Fibroblast of skin of left biceps (primary cell): ENCODE measurements around the gene MTHFD2L.

ENCODE experiments used
- DNase-seq, 2 experiments: peaks; one replicate each; pipeline ENCODE4 v3.0.0-alpha.2; 2013; ENCODE audit warnings: low read depth in 2 of 2

The MTHFD2L gene

DNA sequence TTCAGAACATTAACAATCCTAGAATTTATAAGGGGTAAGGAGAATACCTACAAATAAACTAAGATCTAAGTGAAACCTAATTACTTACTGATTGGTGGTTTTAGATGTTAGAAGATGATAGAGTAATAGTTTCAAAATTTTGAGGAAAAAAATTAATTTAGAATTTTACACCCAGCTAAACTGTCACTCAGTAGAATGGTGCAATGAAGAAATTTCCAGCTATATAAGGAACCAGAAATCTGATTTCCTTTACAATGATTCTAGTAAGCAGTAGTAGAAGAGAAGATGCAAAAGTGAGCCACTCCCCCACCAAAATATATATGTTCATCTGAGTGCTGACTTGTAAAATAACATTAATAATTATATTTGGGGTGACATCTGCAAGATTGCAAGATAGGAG is 95.0 kb downstream of the MTHFD2L start:
- no peak for DNase-seq

DNA sequence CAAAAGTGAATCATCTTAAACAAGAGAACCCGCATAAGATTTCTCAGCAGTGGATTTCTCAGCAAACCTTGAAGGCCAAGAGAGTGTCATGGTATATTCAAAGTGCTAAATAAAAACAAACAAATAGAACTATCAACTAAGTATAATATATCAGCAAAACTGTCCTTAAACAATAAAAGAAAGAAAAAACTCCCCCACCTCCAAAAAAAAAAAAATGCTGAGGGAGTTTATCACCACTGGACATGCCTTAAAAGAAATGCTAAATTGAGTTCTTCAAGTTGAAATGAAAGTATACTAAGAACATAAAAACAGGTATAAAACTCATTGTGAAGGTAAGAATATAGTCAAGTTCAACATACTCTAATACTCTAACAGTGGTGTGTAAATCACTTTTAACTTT is 96.5 kb downstream of the MTHFD2L start:
- DNase-seq = no peak

DNA sequence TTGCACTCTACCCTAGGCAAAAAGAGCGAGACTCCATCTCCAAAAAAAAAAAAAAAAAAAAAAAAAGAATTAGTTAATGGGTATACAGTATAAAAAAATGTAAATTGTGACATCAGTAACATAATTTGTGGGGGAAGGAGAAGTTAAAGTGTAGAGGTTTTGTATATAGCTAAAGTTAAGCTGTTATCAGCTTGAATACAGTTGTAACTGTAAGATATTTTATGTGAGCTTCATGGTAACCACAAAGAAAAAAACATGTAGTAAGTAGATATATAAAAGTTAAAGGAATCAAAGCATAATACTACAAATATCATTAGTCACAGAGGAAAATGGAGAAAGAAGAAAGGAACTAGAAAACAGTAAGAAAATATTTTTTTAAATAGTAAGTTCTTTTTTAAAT is 97.2 kb downstream of the MTHFD2L start:
- DNase-seq = no peak

DNA sequence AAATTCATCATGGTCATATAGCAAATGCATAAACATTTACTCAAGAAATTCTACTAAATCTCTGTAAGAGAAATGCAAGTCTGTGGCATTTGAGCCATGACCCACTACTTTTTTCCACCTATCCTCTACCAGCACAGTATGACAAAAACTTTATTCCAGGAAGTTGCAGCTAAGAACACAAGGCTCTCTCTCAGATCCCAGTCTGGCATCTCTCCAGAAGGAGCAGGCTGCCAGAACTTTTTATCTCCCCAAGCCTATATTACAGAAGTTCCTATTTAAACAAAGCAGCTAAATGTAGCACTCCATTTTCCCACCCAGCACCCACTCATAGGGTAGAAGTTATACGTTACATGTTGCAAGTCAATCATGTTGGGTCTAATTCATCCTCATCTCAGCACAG is 101.0 kb downstream of the MTHFD2L start:
- no peak for DNase-seq

DNA sequence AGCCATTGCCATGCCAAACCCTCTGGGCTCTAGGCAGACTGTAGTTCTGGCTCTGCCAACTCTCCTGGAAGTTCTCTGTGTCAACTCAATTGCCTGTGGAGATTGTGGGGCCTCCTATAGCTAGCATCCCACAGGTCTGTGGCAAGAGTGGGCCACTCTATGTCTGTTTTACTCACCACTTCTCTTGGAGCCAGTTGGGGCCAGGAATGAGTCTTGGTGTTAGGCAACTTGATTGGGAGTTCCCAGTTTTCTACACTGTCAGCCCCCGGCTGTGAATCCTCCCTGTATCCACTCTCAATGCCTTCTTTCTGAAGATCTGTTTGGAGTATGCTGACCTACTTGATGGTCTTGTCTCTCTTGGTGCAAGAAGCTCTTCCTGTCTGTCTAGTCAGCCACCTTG is 102.1 kb downstream of the MTHFD2L start:
- no peak for DNase-seq

DNA sequence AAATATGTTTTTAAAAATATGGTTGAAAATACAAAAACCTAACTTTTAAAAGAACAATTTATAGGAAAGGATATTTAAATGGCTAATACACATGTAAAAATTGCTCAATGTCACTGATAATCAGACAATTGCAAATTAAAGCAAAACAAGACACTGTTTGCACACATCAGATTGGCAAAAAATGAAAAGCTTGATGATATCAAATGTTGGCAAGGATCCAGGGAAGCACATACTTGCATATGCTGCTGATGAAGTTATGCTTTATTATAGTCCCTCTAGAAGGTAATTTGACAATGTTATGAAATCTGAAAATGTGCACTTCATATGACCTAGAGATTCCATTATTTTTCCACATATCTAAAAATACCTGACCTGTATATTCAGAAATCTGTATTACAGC is 104.6 kb downstream of the MTHFD2L start:
- DNase-seq = no peak

DNA sequence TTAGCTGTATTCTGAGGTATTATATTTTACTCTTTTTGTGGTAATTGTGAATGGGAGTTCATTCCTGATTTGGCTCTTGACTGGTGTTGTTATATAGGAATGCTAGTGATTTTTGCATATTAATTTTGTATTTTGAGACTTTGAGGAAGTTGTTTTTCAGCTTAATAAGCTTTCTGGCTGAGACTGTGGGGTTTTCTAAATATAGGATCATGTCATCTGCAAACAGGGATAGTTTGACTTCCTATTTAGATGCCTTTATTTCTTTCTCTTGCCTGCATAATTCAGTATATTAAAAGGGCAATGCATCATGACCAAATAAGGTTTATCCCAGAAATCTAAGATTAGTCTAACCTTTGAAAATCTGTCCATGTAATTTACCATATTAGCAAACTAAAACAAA is 105.6 kb downstream of the MTHFD2L start:
- DNase-seq = no peak

DNA sequence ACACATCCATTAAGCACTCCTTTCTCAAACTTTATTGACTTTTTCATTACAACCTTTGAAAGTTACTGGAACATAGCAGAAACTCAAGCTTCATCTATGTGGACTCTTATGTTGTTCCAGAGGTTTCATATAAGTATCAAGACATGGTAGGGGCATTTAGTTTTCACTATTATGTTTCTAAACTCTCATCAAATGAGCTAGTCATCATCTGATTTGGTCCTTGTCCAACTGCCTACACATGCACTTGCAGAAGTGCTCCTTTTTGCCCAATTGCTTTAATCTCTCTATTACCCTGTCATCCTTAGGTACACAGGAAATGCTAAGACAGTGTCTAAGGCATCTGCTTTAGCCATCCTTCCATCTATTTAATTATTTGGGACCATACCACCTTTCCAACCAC is 108.2 kb downstream of the MTHFD2L start:
- no peak for DNase-seq

DNA sequence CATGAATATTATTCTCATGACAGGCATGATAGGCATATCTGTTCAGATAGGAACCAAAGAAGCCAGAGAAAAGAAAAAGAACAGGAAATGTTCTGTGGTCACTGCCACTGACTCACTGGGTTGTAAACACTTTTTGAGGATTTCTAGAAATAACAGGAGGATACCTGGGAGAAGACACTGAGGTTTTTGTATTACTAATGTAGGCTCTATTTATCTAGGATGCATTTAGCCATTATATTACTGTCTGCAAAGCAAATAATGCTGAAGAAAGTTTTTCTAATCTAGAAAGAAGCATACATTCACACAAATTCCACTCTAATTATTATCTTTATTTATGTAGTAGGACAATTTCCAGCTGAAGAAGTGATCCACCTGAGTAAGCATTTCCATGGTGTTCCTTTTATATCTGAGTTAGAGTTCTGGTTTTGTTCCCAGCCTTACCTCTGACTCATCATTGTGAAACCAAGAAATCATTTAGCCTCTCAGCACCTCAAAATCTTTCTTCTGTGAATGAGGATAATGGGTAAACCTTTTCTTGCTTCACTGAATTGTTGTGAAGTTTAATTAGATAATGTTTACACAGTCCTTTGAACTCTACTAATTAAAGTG is 110.2 kb downstream of the MTHFD2L start:
- DNase-seq = peak; percentile 25 to 38

DNA sequence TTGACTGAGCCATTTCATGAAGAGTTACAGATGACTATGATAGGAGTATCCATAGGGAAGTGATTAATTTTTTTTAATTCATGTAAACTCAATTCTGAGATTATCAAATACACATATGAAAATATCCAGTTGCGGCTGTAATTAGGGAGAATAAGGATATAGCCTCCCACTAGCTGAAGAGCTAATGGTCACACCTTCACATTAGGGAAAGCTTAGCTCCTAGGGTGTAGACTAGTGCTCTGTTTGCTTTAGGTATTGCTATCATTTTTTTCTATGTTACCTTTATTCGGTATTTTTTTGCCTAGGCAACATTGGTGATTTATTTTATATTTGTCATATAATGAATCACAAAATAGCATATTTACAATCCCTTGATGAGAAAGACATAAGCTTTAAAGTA is 110.7 kb downstream of the MTHFD2L start:
- no peak for DNase-seq

DNA sequence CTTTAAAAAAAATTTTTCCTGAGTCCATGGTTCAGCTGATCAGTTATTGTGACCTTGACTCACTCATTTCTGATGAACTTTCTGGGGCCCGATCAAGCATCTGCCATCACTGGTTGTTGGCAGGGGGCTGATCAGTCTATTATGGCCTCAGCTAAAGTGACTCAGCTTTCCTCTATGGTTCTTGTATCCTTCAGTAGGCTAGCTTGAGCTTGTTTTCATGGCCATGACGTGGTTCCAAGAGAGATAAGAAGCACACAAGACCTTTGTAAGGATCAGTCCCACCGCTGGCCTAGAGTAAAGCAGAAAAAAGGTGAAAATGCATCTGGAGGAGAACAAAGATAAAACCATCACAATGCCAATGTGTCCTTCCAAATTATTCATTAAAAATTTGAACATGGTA is 120.6 kb downstream of the MTHFD2L start:
- no peak for DNase-seq

DNA sequence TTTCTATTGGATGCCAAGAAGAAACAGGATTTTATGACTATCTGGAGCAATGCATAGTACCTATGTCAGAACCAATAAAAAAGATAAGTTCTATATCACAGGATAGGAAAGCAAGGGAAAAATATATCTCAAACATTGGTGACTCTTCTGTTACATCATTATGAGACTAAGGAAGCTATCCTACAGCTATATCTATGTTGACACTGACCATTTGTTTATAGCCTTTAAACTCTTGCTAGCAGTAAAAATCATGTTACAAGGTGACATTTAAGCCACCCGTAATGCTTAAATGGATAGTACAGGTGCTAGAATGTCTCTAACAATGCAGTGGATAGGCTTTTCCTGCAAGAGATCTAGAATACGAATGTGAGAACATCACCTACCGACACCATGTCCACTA is 121.8 kb downstream of the MTHFD2L start:
- no peak for DNase-seq

DNA sequence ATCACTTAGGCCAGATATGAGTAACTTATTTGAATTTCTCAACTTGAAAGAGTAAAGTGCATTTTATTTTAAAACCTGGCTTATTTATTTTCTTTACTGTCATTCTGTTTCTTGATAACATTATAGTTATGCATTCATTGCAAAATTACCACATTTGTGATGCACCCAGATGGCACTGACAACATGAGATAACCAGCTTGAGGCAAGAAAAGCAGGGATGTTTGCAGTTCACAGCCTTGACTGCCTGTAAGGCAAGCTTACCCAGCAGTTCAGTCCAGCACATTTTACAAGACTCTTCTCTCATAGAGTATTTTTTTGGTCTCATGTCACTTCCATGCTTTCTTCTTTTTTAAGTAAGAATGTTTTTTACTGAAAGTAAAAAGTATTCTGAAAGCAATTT is 125.0 kb downstream of the MTHFD2L start:
- no peak for DNase-seq

DNA sequence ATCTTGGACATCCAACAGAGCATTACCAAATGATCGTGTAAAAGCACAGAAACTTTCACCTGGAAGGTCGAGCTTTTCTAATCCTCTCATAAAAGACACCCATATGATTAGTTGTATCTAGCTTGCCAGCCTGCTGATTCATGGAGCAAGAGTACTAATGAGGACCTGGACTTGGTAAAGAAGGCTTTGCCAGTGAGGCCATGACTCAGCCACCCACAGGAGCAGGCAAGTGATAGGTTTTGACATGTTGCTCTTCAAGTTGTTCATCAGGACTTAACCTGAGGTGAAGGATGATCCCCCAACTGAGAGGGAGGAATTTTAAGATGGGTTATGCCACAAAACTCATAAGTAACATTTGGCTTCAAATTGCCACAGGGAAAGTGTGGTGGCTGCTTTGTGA is 125.7 kb downstream of the MTHFD2L start:
- DNase-seq = no peak

DNA sequence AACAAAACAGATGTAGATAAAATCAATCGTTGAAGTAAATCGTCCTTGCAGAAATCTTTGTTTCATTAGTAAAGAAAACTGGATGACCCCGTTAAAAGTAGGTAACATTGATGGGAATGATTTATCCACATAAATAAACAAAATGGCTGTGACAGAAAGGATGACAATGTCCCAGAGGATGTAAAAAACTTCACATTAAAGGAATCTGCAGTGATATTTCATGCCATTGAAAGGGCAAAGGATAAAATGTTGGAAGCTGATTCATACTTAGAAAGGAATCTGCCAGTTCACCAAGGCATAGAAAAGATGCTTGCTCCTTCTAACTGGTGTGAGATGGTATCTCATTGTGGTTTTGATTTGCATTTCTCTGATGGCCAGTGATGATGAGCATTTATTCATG is 126.1 kb downstream of the MTHFD2L start:
- DNase-seq = no peak

DNA sequence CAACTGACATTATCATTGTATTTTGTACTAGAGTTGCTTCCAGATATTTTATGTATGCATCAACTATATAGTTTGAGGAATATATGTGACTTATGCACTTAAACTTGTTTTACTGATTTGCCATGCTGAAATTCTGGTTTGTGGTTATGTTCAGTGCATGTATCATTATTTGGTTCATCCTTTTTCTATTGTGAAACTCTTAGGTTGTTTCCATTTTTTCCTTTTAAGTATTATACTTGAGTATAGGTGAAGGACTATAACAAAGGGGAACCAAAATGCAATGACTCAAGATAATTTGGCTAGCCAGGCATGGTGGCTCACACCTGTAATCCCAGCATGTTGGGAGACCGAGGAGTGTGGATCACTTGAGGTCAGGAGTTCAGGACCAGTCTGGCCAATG is 129.2 kb downstream of the MTHFD2L start:
- DNase-seq = no peak

DNA sequence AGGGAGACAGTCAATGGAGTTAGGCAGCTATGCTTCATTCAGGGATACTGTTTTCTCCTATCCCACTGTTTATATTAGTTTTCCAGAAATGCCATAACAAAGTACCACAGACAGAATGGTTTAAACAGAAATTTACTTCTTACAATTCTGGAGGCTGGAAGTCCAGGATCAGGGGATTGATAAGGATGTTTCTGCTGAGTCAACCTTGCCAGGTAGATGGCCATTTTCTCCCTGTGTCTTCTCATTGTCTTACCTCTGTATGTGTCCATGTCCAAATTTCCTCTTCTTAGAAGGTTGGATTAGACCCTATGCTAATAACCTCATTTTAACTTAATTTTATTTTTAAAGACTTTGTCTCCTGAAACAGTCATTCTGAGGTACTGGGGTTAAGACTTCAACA is 129.9 kb downstream of the MTHFD2L start:
- no peak for DNase-seq

DNA sequence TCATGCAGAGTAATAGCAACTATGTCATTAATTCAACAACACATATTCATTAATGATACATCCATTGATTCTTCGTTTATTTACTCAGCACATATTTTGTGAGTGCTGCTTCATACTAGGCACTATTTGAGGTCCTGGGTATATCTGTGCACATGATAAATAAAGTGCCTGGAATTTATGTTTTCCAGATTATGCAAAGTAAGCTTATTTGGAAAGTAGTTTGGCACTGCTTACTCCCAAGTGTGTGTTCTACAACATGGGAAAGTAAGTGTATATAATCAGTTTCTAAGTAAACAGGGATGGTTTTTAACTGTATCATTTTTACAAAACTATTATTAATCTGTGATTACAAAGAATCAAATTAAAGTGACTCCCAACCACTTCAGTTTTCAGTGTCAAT is 133.6 kb downstream of the MTHFD2L start:
- DNase-seq = no peak

DNA sequence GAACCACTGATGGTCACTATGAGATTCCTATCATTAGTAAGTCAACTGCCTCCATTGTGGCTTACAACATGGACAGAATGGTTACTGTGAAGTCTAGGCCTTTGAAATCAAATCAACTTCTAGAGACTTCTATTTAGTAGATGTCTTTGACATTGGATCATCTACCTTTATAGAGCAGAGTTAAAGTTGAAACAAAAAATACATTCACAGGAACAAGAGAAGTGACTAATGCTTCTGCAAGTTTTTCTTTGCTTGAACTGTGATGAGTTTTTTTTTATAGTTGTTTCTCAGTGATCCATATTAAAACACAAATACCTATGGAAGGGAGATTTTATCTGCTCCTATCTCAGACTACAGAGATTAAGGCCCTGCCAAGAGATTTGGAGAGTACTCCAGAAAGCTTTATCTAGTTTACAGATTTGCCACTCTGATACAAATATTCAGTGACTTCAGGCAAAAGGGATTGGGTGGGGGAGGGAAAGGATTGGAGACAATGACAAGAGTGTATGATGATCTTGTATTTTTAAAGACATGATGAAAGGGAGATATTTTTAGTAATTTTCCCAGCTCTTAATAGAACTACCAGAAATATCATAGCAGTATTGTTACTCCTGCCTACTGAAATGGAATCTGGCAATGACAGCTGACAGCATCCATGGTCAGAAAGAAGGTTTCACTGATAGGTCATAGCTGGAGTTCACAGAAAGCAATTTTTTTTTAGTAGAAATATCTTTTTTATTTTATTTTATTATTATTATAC is 134.4 kb downstream of the MTHFD2L start:
- no peak for DNase-seq

DNA sequence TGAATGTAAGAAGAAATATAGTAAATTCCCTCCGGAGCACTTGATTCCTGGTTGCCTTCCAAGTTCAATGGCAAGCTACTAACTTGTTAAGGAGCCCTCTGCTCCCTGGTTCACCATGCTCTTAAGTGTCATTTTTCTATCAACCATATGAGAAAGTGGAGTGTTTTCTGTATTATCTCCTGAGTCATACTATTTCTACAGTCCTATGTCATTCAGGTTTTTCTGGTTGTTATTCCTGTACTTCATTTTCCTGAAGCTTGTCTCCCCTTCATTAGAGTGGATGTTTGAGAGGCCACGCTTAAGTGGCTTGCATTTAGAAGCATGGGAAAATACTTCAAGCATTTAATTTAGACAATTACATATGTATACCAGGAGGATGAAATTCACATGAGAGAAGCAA is 135.6 kb downstream of the MTHFD2L start:
- DNase-seq = no peak

DNA sequence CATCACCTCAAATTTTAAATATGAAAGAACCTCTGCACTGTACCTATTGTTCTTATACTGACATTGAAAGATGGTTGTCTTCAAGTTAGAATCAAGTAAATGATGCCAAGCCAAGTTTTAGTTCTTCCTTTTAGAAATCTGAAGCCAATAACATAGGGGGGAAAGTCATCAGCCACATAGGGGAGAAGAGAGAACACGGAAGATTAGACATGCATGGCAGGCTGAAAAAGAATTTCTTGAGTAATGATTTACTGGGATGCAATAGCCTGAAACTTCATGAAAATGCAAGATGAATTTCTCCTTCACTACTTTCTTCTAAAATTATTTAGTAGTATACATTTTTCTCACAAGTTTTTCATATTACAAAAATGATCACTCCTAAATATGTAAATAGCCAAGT is 136.8 kb downstream of the MTHFD2L start:
- no peak for DNase-seq

DNA sequence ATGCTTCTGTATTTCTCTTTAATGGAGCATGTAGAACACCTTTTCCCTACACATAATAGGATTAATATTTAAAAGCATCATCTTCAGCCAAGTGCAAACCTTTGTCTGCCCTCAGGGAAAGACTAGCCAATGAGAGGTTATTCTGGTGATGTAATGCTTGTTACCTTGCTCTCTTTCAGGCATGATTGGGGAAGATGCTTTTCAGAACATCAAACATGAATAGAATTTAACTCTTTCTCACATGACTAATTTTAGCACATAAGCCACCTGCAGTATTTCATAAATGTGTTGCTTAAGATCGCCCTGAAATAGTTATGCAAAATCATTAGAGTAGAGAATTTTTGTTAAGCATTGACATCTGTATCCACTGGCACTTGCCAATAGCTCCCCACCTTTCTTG is 139.6 kb downstream of the MTHFD2L start:
- no peak for DNase-seq

DNA sequence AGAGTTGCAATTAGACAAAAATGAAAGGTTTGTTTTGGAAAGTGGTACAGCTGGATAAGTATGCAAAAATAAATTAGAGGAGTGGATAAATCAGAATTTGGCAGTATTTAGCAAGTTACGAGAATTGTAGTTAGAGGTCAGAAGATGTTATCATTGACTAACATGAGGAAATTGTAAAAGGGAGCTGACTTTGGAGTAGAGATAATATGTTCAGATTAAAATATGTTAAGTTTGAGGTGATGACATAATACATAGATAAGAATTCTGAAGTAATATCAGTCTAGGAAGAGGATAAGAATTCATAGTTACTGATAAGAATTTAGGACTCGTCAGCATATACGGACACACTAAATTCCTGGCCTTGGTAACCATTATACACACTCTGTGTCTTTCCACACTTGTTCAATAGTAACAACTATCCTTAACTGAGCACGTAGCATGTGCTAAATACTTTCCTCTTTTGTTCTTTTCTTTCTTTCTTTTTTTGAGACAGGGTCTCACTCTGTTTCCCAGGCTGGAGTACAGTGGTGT is 146.2 kb downstream of the MTHFD2L start:
- DNase-seq = no peak

DNA sequence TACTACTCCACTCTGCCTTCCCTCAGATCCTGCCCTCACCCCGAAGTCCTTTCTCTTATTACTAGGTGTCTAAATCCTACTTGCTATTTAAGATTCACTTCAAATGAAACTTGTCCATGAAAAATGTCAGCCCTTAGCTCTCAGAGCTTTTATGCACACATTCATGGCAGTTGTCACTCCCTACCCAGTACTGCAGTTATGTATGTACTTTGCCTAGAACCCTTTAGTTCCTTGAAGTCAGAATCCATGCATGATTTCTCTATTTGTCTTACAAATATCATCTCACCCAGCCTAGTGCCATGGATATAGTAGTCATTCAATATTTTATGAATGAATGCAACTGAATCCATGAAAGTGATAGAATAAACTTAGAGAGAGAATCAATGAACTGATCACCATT is 147.1 kb downstream of the MTHFD2L start:
- DNase-seq = no peak
